HG03039 (cell line): ENCODE data around the gene CDC25C.

ENCODE experiments used
- ATAC-seq: cut with Tn5 transposase; IDR thresholded peaks from one replicate; pipeline ENCODE4 v1.9.1; 2021; ENCODE audit warnings: mild to moderate bottlenecking, moderate library complexity; ENCODE audit not compliant: unreplicated experiment

The CDC25C gene

GRCh38 chr5:138331449-138332368 is at the start of gene CDC25C:
Gene CDC25C (minus strand): TSS chr5:138331804. CDS start chr5:138331180, 624 bp downstream.
- ATAC-seq, result peak; percentile 98

- ATAC-seq, result no peak
Observed at GRCh38 chr5:138372653-138373052, 41.0 kb upstream of the CDC25C start.

- peak; percentile 54 for ATAC-seq
Observed at GRCh38 chr5:138372225-138372624, 40.6 kb upstream of the CDC25C start.

- no peak for ATAC-seq
Observed at GRCh38 chr5:138371454-138371853, 39.9 kb upstream of the CDC25C start.

- no peak for ATAC-seq
Observed at GRCh38 chr5:138370537-138370936, 38.9 kb upstream of the CDC25C start.

GRCh38 chr5:138369706-138370105 is 38.1 kb upstream of the CDC25C start:
- no peak for ATAC-seq

- no peak for ATAC-seq
Observed at GRCh38 chr5:138369261-138369660, 37.7 kb upstream of the CDC25C start.

GRCh38 chr5:138366632-138367382 is 35.2 kb upstream of the CDC25C start:
- no peak for ATAC-seq

- no peak for ATAC-seq
Observed at GRCh38 chr5:138364576-138364975, 33.0 kb upstream of the CDC25C start.

- no peak for ATAC-seq
Observed at GRCh38 chr5:138360941-138361452, 29.4 kb upstream of the CDC25C start.

GRCh38 chr5:138359621-138360020 is 28.0 kb upstream of the CDC25C start:
- no peak for ATAC-seq

GRCh38 chr5:138354926-138355378 is 23.3 kb upstream of the CDC25C start:
- ATAC-seq, result peak; percentile 37

GRCh38 chr5:138354387-138354786 is 22.8 kb upstream of the CDC25C start:
- no peak for ATAC-seq

- no peak for ATAC-seq
Observed at GRCh38 chr5:138353560-138354080, 22.0 kb upstream of the CDC25C start.

GRCh38 chr5:138352722-138353559 is 21.3 kb upstream of the CDC25C start:
- peak; percentile 37 for ATAC-seq

GRCh38 chr5:138352071-138352721 is 20.6 kb upstream of the CDC25C start, which contains the start of gene KDM3B:
Gene KDM3B (plus strand): TSS chr5:138352685. CDS start chr5:138352796, 111 bp downstream.
- peak; percentile 63 for ATAC-seq

GRCh38 chr5:138351517-138351916 is 19.9 kb upstream of the CDC25C start:
- ATAC-seq, result no peak

GRCh38 chr5:138351056-138351455 is 19.5 kb upstream of the CDC25C start:
- no peak for ATAC-seq

- ATAC-seq, result no peak
Observed at GRCh38 chr5:138350563-138350890, 18.9 kb upstream of the CDC25C start.
